Right atrium auricular region (tissue), 2 donors: ENCODE measurements around the gene ASTN2. TPM values are rescaled to one million over a fixed set of nuclear protein-coding genes. Genes with fewer than 3 reads are reported as not detected.

Source experiments
- DNase-seq: peaks from one replicate; pipeline ENCODE4 v3.0.0-alpha.2; 2019; ENCODE audit warnings: low spot score
- H3K27ac ChIP-seq, 2 donors: fragments of 200-600 bp; sonication (generic); 1 replicate in 1 of 2; 2 replicates in 1 of 2; pipeline ENCODE4 v1.5.1; 2016 to 2019
- H3K27me3 ChIP-seq, 2 donors: fragments of 200-600 bp; sonication (generic); one replicate each; pipeline versions ENCODE4 v1.5.1 to v1.6.0; 2017 to 2019
- H3K36me3 ChIP-seq: fragments of 200-600 bp; sonication (generic); one replicate; pipeline ENCODE4 v1.5.1; 2016
- H3K4me1 ChIP-seq, 2 donors: fragments of 200-600 bp; sonication (generic); one replicate each; pipeline versions ENCODE4 v1.5.1 to v1.6.0; 2017 to 2019
- H3K4me3 ChIP-seq, 2 donors: fragments of 200-600 bp; sonication (generic); 1 replicate in 1 of 2; 2 replicates in 1 of 2; pipeline ENCODE4 v1.5.1; 2017 to 2019; ENCODE audit warnings: mild to moderate bottlenecking in 1 of 2, moderate library complexity in 1 of 2
- H3K9me3 ChIP-seq, 2 donors: fragments of 200-600 bp; sonication (generic); one replicate each; pipeline ENCODE4 v1.5.1; 2019
- total RNA-seq, 2 donors: library from RNA; depleted of rRNA; stranded (reverse); fragments of >200 nt; gene quantifications; one replicate each; pipeline ENCODE4 v1.1.0, GENCODE V29; 2016
- TF ChIP-seq, protein P1 (sequence below), 2 donors: fragments of 200-600 bp; sonication (generic); IDR thresholded peaks; one replicate each; pipeline ENCODE4 v1.5.1; 2019; ENCODE audit warnings: antibody characterized with exemption in 2 of 2

ASTN2 gene
- total RNA-seq, 2 donors from 2014 or later: 11.1 to 32.2 TPM

- Histone ChIP-seq H3K27me3 (no peaks in the 10 kb centered on the region), H3K36me3 (no peaks in the 10 kb centered on the region), H3K9me3 (no peaks in the 10 kb centered on the region), H3K4me1 (no peaks in the 10 kb centered on the region), H3K4me3 (no peak overlapping the region), H3K27ac (no peak overlapping the region)
- TF ChIP-seq, protein P1, sequence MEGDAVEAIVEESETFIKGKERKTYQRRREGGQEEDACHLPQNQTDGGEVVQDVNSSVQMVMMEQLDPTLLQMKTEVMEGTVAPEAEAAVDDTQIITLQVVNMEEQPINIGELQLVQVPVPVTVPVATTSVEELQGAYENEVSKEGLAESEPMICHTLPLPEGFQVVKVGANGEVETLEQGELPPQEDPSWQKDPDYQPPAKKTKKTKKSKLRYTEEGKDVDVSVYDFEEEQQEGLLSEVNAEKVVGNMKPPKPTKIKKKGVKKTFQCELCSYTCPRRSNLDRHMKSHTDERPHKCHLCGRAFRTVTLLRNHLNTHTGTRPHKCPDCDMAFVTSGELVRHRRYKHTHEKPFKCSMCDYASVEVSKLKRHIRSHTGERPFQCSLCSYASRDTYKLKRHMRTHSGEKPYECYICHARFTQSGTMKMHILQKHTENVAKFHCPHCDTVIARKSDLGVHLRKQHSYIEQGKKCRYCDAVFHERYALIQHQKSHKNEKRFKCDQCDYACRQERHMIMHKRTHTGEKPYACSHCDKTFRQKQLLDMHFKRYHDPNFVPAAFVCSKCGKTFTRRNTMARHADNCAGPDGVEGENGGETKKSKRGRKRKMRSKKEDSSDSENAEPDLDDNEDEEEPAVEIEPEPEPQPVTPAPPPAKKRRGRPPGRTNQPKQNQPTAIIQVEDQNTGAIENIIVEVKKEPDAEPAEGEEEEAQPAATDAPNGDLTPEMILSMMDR (IDR thresholded peaks at IDR 0.05): no peak
- no peak for DNase-seq
Observed at GRCh38 chr9:117375956-117376355, 38.9 kb downstream of the ASTN2 start.

DNA sequence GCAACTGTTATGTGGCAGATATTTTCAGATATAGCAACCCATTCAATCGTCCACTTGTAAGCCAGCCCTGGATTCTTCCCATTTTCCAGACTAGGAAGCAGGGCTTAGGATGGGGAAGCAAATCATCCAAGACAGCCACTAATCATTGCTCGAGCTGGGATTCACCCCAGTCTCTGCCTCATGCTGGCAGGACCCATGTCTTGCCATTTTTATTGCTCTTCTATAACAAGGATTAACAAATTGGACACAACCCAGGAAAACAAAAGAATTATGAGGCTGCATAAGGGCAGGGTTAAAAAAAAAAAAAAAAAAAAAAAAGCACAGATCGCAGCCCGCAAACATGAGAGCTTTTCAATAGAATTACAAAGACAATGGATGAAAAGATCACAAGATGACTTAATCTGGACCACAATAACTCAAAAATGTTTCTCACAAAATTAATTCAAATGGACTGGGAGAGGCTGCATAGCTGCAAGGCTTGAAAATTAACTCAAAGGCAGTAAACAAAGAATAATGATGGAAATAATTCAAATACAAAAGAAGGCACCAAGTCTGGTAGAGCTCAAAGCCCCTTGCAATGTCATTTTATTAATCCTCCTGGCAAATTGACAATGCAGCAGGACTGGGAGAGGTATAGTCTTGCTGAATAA lies 40.7 kb downstream of the ASTN2 start:
- H3K27me3 ChIP-seq: no peaks in the 10 kb centered on the region

DNA sequence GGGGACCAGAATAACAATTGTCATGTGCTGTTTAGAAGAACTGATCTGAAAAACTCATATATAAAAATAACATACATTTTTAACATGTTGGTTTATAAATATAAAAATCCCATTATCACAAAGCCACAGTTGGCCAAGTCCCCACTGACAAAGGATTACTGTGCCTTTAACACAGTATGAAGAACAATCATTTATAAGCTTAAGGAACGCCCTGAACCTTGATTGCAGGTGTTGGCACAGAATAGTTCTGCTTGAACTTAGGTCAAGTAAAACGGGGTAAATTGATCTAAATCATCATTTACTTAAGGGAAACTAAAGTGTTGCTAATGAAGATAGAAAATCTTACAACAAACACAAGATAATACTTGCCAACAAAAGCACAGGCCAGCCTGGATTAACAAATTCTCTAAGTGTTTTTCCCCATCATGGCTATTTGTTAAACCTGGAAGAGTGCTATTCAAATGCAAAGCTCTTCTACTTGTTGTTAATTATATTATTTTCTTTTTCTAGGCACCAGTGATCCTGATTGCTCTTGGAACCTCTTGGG lies 46.1 kb downstream of the ASTN2 start:
- H3K9me3 ChIP-seq: no peaks in the 10 kb centered on the region
- no peaks in the 10 kb centered on the region for H3K36me3 ChIP-seq
- H3K4me1 ChIP-seq: no peaks in the 10 kb centered on the region
- no peaks in the 10 kb centered on the region for H3K27me3 ChIP-seq
- no peak overlapping the region for H3K4me3 ChIP-seq
- no peak for DNase-seq
- H3K27ac ChIP-seq: no peak overlapping the region
- TF ChIP-seq, protein P1 (IDR thresholded peaks at IDR 0.05): no peak

More for the DNA sequence above, 40.7 kb downstream of the ASTN2 start:
- no peaks in the 10 kb centered on the region for H3K36me3 ChIP-seq
- H3K4me1 ChIP-seq: no peaks in the 10 kb centered on the region
- H3K9me3 ChIP-seq: no peaks in the 10 kb centered on the region
- no peak overlapping the region for H3K27ac ChIP-seq
- H3K4me3 ChIP-seq: no peak overlapping the region
- TF ChIP-seq, protein P1 (IDR thresholded peaks at IDR 0.05): no peak
- DNase-seq: no peak

GRCh38 chr9:117365438-117365837 lies 49.4 kb downstream of the ASTN2 start:
- Histone ChIP-seq H3K4me1 (no peaks in the 10 kb centered on the region), H3K27me3 (no peaks in the 10 kb centered on the region), H3K9me3 (no peaks in the 10 kb centered on the region), H3K27ac (peak overlapping the region in 1 of 2 donors; percentile 10), H3K4me3 (no peak overlapping the region), H3K36me3 (no peaks in the 10 kb centered on the region)
- DNase-seq: no peak
- TF ChIP-seq, protein P1 (IDR thresholded peaks at IDR 0.05): no peak

DNA sequence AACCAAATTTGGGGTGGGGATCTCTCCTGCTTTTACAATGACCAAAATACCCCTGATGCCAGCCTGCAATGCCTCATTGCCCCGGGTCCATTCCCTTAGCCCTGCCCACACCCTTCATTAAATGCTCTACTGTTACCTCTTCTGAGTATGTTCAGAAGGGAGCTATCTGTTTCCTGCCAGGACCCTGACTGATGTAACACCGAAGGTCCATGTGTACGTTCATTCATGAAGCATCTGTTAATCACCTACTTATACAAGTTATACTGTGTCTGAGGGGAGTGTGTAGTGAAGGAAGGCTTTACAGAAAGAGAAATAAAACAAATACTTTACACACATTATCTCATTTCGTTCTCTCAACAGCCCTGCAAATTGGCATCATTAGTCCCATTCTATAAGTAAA lies 51.9 kb downstream of the ASTN2 start:
- H3K36me3 ChIP-seq: no peaks in the 10 kb centered on the region
- no peak for DNase-seq
- H3K27ac ChIP-seq: no peak overlapping the region
- H3K9me3 ChIP-seq: no peaks in the 10 kb centered on the region
- no peaks in the 10 kb centered on the region for H3K4me1 ChIP-seq
- no peak overlapping the region for H3K4me3 ChIP-seq
- H3K27me3 ChIP-seq: no peaks in the 10 kb centered on the region
- TF ChIP-seq, protein P1 (IDR thresholded peaks at IDR 0.05): no peak

- H3K36me3 ChIP-seq: no peaks in the 10 kb centered on the region
- H3K4me3 ChIP-seq: no peak overlapping the region
- no peaks in the 10 kb centered on the region for H3K27me3 ChIP-seq
- DNase-seq: no peak
- H3K4me1 ChIP-seq: no peaks in the 10 kb centered on the region
- no peaks in the 10 kb centered on the region for H3K9me3 ChIP-seq
- TF ChIP-seq, protein P1 (IDR thresholded peaks at IDR 0.05): no peak
- no peak overlapping the region for H3K27ac ChIP-seq
Observed at GRCh38 chr9:117359910-117360309, 54.9 kb downstream of the ASTN2 start.
